Keratinocyte (primary cell): ENCODE results near the gene LRP1B. TPM values are rescaled to one million over a fixed set of nuclear protein-coding genes. Genes with fewer than 3 reads are reported as not detected.

Experiments used
- DNase-seq: peaks from one replicate; pipeline ENCODE4 v3.0.0-alpha.2; 2011; ENCODE audit warnings: low read depth, missing footprints, low spot score
- FAIRE-seq: peaks from 2 replicates; lab custom pipeline; 2011; peaks lifted over from hg19 to GRCh38; lab: Jason Lieb, UNC
- H2AFZ ChIP-seq: 2 replicates; pipeline ENCODE4 v1.6.0; 2012; ENCODE audit warnings: low read length, control low read depth, inconsistent platforms; ENCODE audit not compliant: control insufficient read depth
- H3K27ac ChIP-seq: 2 replicates; pipeline ENCODE4 v1.5.1; 2011; ENCODE audit warnings: low read length; ENCODE audit not compliant: control insufficient read depth, insufficient read depth
- H3K27me3 ChIP-seq: 3 replicates; pipeline ENCODE4 v1.6.0; 2011; ENCODE audit warnings: low read length; ENCODE audit not compliant: control insufficient read depth, insufficient read depth; ENCODE audit errors: extremely low read depth
- H3K36me3 ChIP-seq, 2 experiments: 2 replicates in 1 of 2; 3 replicates in 1 of 2; pipeline ENCODE4 v1.5.1; 2011; ENCODE audit warnings: low read length in 2 of 2, mild to moderate bottlenecking in 1 of 2; ENCODE audit not compliant: control insufficient read depth in 2 of 2, insufficient read depth in 2 of 2; ENCODE audit errors: extremely low read depth in 1 of 2
- H3K4me1 ChIP-seq: 3 replicates; pipeline ENCODE4 v1.5.1; 2011; ENCODE audit warnings: low read length; ENCODE audit not compliant: control insufficient read depth, insufficient read depth; ENCODE audit errors: extremely low read depth
- H3K4me2 ChIP-seq: 3 replicates; pipeline ENCODE4 v1.6.0; 2011; ENCODE audit warnings: low read depth, low read length; ENCODE audit not compliant: control insufficient read depth, insufficient read depth; ENCODE audit errors: extremely low read depth
- H3K4me3 ChIP-seq, 3 experiments: fragments of 200-600 bp in 1 of 3; sonication (generic) in 1 of 3; 2 replicates in 2 of 3; 3 replicates in 1 of 3; pipeline ENCODE4 v1.5.1; 2011 to 2016; ENCODE audit warnings: low read length in 3 of 3, mild to moderate bottlenecking in 3 of 3, control low read depth in 2 of 3, inconsistent platforms in 1 of 3, low read depth in 1 of 3, mixed read lengths in 1 of 3, mixed run types in 1 of 3, moderate library complexity in 1 of 3; ENCODE audit not compliant: control insufficient read depth in 2 of 3, insufficient read depth in 2 of 3; ENCODE audit errors: extremely low read depth in 1 of 3
- H3K79me2 ChIP-seq: 2 replicates; pipeline ENCODE4 v1.6.0; 2012; ENCODE audit warnings: low read length; ENCODE audit not compliant: control insufficient read depth, insufficient read depth
- H3K9ac ChIP-seq: 3 replicates; pipeline ENCODE4 v1.6.0; 2011; ENCODE audit warnings: low read length; ENCODE audit not compliant: control insufficient read depth, insufficient read depth; ENCODE audit errors: extremely low read depth
- H3K9me1 ChIP-seq: 3 replicates; pipeline ENCODE4 v1.6.0; 2011; ENCODE audit warnings: low read length; ENCODE audit not compliant: control insufficient read depth, insufficient read depth; ENCODE audit errors: extremely low read depth
- H3K9me3 ChIP-seq: 2 replicates; pipeline ENCODE4 v1.5.1; 2012; ENCODE audit warnings: low read depth, low read length; ENCODE audit not compliant: control insufficient read depth
- H4K20me1 ChIP-seq: 3 replicates; pipeline ENCODE4 v1.6.0; 2011; ENCODE audit warnings: low read length; ENCODE audit not compliant: control insufficient read depth, insufficient read depth; ENCODE audit errors: extremely low read depth
- EZH2 ChIP-seq: IDR thresholded peaks from one replicate; pipeline ENCODE4 v1.6.1; 2012; ENCODE audit warnings: inconsistent platforms, mild to moderate bottlenecking, low read length, moderate library complexity
- dilution Hi-C: fragments of 300-500 bp; cut with MboI; formaldehyde crosslinking; loops from one replicate; pipeline ENCODE4 v1.7.0; 2020; ENCODE audit warnings: low sequenced_read_pairs; ENCODE audit not compliant: extremely low pct_ligation_motif_present
- polyA plus RNA-seq, 5 experiments: library from polyadenylated mRNA; depleted of rRNA in 3 of 5; stranded (reverse) in 3 of 5; stranded (forward) in 1 of 5; unstranded in 1 of 5; fragments of >200 nt; gene quantifications; 1 replicate in 1 of 5; 2 replicates in 3 of 5; 3 replicates in 1 of 5; pipeline versions ENCODE4 v1.2.1 to v1.2.3, GENCODE V29; 2011 to 2012; ENCODE audit warnings: missing spikeins in 2 of 5, low read depth in 1 of 5, low replicate concordance in 1 of 5
- TF ChIP-seq, protein P1 (sequence below), 3 experiments: IDR thresholded peaks in 1 of 3; conservative IDR thresholded peaks in 1 of 3; optimal IDR thresholded peaks in 1 of 3; 2 replicates in 2 of 3; 3 replicates in 1 of 3; pipeline versions ENCODE3 to v1.5.1; 2011; ENCODE audit warnings: low read length in 3 of 3, mild to moderate bottlenecking in 3 of 3, moderate library complexity in 2 of 3, control low read depth in 1 of 3, inconsistent platforms in 1 of 3; ENCODE audit not compliant: insufficient read depth in 2 of 3; ENCODE audit errors: extremely low read depth in 1 of 3

Gene LRP1B
- polyA plus RNA-seq, 1 donor (not counting 4 experiments of a cell fraction or from before 2014, with no cell fraction given) = not detected

DNA sequence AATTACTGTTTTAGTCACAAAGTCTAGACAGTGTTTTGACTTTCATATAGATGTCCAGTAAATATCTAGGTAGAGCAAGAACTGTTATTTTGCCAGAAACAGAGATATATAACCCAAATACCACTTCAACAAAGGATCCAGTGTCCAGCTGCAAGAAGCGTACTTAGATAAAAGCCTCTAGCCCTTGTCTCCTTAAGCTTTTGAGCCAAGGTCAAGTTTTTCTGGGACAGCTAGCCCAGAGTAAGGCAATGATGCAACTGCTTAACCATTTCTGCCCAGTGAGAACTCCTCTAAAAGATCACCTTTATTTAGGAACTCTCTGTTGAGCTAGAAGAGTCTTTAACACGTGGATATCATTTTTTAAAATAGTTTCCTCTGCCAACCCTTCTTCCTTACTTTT lies 1925.7 kb downstream of the LRP1B start:
- H3K9me3 ChIP-seq = no peaks in the 10 kb centered on the region
- H3K9me1 ChIP-seq = no peaks in the 10 kb centered on the region
- dilution Hi-C loops = no loop called here
- no peaks in the 10 kb centered on the region for H3K36me3 ChIP-seq
- no peak overlapping the region for H2AFZ ChIP-seq
- no peaks in the 10 kb centered on the region for H3K27me3 ChIP-seq
- H3K79me2 ChIP-seq = no peaks in the 10 kb centered on the region
- FAIRE-seq (no peak), DNase-seq (no peak)
- TF ChIP-seq, protein P1, sequence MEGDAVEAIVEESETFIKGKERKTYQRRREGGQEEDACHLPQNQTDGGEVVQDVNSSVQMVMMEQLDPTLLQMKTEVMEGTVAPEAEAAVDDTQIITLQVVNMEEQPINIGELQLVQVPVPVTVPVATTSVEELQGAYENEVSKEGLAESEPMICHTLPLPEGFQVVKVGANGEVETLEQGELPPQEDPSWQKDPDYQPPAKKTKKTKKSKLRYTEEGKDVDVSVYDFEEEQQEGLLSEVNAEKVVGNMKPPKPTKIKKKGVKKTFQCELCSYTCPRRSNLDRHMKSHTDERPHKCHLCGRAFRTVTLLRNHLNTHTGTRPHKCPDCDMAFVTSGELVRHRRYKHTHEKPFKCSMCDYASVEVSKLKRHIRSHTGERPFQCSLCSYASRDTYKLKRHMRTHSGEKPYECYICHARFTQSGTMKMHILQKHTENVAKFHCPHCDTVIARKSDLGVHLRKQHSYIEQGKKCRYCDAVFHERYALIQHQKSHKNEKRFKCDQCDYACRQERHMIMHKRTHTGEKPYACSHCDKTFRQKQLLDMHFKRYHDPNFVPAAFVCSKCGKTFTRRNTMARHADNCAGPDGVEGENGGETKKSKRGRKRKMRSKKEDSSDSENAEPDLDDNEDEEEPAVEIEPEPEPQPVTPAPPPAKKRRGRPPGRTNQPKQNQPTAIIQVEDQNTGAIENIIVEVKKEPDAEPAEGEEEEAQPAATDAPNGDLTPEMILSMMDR (optimal IDR thresholded peaks at IDR 0.05 in 1 of 3, IDR thresholded peaks at IDR 0.05 in 1 of 3, conservative IDR thresholded peaks at IDR 0.05 in 1 of 3; ENCODE audit: extremely low read depth in 1 of 3, insufficient read depth in 2 of 3, low read length in 3 of 3) = no peak
- TF ChIP-seq EZH2 = no peak
- no peaks in the 10 kb centered on the region for H3K4me1 ChIP-seq
- no peak overlapping the region for H3K4me3 ChIP-seq
- no peaks in the 10 kb centered on the region for H4K20me1 ChIP-seq
- H3K27ac ChIP-seq = no peak overlapping the region
- H3K9ac ChIP-seq = no peak overlapping the region
- H3K4me2 ChIP-seq = no peak overlapping the region

DNA sequence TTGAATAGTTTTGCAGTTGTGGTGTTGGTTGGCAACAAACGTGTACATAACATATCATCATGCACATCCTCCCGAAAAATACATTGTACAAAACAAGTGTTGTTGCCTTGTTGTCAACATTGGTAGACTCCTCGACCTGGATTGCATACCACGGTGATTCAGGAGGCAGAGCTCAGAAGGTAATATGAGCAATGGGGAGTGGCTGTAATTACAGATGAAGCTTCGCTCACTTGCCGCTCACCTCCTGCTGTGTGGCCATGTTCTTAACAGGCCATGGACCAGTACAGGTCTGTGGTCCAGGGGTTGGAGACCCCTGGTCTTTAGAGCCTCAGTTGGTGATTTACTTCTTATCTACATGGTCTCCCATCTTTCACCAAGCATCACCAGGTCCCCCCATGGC lies 1927.5 kb downstream of the LRP1B start:
- no peaks in the 10 kb centered on the region for H3K27me3 ChIP-seq
- H3K9me1 ChIP-seq = no peaks in the 10 kb centered on the region
- no peak overlapping the region for H3K27ac ChIP-seq
- dilution Hi-C loops = no loop called here
- H3K36me3 ChIP-seq = no peaks in the 10 kb centered on the region
- no peak overlapping the region for H3K4me2 ChIP-seq
- no peak overlapping the region for H3K4me3 ChIP-seq
- no peaks in the 10 kb centered on the region for H3K4me1 ChIP-seq
- TF ChIP-seq, protein P1 (optimal IDR thresholded peaks at IDR 0.05 in 1 of 3, IDR thresholded peaks at IDR 0.05 in 1 of 3, conservative IDR thresholded peaks at IDR 0.05 in 1 of 3; ENCODE audit: extremely low read depth in 1 of 3, insufficient read depth in 2 of 3, low read length in 3 of 3) = no peak
- TF ChIP-seq EZH2 = no peak
- no peaks in the 10 kb centered on the region for H4K20me1 ChIP-seq
- no peaks in the 10 kb centered on the region for H3K79me2 ChIP-seq
- H2AFZ ChIP-seq = no peak overlapping the region
- no peaks in the 10 kb centered on the region for H3K9me3 ChIP-seq
- DNase-seq (no peak), FAIRE-seq (no peak)
- H3K9ac ChIP-seq = no peak overlapping the region
